HG02884 (cell line): Measurements from ENCODE around the gene STXBP6.

Experiments
- ATAC-seq: cut with Tn5 transposase; IDR thresholded peaks from one replicate; pipeline ENCODE4 v1.9.1; 2021; ENCODE audit warnings: mild to moderate bottlenecking, moderate library complexity; ENCODE audit not compliant: unreplicated experiment

STXBP6 gene

DNA sequence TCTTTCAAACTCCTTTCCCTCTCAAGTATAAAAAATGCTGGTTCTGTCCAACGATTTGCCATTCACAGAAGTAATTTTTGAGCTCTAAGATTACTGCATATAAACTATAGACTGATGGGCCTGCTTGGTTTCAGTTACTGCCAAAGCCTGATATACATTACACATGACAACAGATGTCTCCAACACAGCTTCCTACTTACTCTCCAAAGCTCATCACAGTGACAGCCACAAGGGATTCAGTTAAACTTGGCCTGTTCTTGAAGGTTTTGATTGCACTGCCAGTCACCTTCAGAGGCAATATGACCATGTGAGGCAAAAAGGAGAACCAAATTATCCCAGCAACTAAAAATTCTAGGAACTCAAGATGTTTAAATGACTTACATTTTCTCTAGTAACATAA is 30.1 kb downstream of the STXBP6 start:
- no peak for ATAC-seq

- no peak for ATAC-seq
Measured at GRCh38 chr14:25017562-25017961, 32.4 kb downstream of the STXBP6 start.

GRCh38 chr14:25015761-25016160 is 34.2 kb downstream of the STXBP6 start:
- ATAC-seq = no peak

DNA sequence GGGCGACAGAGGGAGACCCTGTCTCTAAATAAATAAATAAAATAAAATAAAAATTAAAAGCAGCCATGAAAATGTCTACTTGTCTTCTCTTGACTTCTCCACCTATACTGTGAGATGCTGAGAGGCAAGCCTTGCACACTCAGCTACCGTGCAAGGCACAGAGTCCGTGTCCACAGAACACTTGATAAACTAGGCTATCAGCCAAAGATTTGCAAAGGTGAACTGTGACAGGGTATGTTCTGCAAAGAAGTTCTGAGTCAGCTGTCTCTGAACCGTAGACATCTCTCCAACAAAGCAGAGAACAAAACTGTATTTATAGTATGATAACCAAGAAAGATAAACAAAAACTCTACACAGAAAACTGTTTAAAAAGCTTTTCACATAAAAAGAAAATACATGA is 35.5 kb downstream of the STXBP6 start:
- no peak for ATAC-seq

DNA sequence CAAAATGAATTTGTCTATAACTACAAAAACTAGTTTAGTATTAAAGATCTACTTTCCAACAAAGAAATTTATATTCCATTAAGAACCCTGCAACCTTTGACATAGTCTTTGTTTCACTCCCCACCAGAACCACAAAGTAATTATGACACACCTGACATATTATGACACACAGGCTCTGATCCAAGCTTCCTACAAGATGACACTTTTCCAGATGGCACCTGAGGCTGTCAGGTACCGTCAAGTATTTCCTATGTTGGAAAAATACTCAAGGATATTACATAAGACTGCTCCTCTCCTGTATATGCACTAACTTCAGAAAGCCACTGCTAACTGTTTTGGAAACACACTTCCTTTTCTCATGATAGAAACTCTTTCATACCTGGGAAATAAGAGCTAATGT is 38.9 kb downstream of the STXBP6 start:
- no peak for ATAC-seq

- no peak for ATAC-seq
Measured at GRCh38 chr14:25010471-25010870, 39.5 kb downstream of the STXBP6 start.

DNA sequence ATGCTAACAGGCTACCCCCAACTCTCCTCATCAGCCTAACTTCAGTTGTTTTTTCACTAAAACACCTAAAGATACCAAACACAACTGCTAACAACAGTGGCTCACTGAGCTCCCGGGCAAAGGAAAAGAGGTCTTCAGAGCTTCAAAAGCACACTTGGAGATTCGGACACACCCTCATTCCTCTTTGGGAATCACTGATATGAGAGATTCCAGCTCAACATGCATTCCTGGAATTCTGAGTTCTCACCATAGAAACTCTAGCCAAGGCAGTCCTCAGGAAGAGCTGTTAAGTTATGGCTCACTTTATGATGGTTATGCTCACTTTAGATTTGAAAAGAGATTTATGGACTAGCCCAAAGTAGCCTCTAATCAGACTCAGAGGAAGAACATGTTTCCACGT is 40.1 kb downstream of the STXBP6 start:
- ATAC-seq = no peak

- ATAC-seq = no peak
Measured at GRCh38 chr14:25007832-25008231, 42.1 kb downstream of the STXBP6 start.

- ATAC-seq = no peak
Measured at GRCh38 chr14:25006961-25007795, 42.8 kb downstream of the STXBP6 start.

DNA sequence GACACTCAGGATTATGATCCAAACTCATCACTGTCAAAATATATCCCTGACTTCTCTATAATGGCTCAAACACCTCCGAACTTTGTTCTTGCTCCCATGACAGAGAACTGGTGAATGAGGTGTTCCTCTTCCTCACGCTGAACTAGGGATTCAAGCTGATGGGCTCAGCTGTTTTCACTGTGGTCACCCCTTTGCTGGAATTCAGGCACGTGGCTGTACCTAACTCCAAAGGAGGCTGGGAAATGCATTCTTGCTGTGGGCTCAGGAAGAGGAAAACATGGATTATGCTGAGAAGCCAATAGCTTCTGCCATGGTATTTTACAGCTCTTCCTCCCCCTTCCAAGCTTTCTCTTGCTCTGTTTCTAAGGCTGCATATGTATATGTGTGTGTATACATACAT is 43.9 kb downstream of the STXBP6 start:
- no peak for ATAC-seq

DNA sequence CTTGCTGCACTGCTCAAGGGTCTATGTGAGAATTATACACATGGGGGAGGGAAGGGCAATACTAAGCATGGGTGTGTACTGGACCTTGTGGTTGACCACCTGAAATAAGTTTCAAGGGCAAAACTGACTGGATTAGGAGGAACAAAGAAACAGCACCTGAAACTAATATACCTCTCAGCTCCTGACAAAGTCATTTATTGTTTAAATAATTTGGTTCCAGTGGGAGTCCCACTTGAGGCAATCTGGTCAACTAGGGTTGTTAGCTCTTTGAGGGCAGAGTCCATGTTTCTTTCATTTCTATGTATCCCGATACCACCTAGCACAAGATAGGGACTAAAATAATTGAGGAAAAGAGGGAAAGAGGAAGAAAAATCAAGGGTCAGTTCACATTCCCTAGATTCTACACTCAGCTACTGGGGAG is 45.5 kb downstream of the STXBP6 start:
- ATAC-seq = no peak

DNA sequence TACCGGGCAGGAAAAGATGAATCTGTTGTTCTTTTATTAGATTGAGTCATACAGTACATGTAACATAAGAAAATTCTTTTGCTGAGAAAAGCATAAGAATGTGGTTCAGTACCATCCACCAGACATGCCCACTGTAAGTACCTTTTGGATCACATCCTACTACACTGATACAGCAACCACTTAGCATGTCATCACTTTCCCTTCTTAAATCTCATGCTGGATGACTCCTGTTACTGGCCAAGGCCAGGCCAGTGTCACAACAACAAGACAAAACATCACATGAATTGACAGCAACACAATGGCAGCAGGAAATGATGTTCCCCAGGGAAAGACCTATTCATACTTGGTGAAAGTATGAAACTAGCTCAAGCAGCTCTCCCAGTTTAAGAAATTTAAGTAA is 46.4 kb downstream of the STXBP6 start:
- ATAC-seq = no peak

GRCh38 chr14:25001601-25002000 is 48.3 kb downstream of the STXBP6 start:
- ATAC-seq = no peak

DNA sequence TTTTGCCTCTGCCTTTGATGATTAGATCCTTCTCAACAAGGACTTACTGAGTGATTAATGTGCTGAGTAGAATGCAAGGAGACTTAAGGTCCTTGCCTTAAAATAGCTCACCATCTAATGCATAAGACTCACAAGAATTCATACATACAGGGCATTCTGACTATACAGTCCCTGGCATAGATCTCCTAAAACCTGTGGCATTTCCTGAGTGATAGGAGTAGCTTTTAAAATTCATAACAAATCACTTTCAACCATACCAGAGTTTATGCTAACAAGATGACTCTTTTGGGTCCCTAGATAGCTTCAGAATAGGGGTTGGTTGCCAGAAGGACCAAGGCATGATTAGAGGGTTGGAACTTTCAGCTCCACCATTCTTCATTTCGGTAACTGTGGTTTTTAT is 48.8 kb downstream of the STXBP6 start:
- ATAC-seq = no peak

GRCh38 chr14:24999157-24999556 is 50.8 kb downstream of the STXBP6 start:
- ATAC-seq = no peak

GRCh38 chr14:24996930-24997725 is 52.8 kb downstream of the STXBP6 start:
- no peak for ATAC-seq

GRCh38 chr14:24995016-24995415 is 54.9 kb downstream of the STXBP6 start:
- ATAC-seq = no peak

DNA sequence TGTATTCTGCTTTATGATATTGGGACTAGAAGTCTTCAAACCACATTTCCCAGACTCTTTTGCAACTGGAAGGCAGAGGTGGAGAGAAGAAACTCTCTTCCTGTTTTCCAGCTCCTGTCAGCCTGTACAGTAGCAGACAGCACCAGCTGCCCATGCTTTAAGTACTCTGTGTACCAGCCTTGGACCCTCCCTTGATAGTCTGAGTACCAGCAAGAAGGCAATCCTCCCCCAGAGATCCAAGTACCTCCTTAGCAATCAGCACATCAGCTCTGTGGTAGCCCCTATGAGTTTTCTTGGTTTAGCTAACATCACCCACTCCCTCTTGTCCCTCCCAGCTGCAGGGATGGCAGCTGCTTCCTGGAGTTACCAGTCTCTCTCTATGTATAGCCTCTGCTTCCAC is 56.3 kb downstream of the STXBP6 start:
- ATAC-seq = no peak

- ATAC-seq = no peak
Measured at GRCh38 chr14:24992624-24993360, 57.2 kb downstream of the STXBP6 start.

DNA sequence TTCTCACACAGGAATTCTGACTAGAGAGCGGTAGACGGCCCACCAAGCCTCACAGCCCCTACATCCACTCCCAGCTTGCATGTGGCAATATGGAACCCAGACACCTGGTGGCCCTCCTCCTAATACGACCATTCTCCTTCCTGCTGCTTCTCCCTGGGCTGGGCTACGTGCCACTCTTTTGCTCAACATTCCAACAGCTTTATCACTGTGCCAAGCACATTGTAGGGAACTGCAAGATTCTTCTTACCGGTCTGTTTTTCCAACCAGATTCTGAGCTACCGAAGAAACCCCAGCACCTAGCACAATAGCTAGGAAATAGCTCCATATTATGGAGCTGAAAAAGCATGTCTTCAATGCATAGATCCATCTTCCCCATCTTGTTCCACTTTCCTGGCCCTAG is 58.1 kb downstream of the STXBP6 start:
- no peak for ATAC-seq

GRCh38 chr14:24991288-24991687 is 58.7 kb downstream of the STXBP6 start:
- ATAC-seq = no peak

DNA sequence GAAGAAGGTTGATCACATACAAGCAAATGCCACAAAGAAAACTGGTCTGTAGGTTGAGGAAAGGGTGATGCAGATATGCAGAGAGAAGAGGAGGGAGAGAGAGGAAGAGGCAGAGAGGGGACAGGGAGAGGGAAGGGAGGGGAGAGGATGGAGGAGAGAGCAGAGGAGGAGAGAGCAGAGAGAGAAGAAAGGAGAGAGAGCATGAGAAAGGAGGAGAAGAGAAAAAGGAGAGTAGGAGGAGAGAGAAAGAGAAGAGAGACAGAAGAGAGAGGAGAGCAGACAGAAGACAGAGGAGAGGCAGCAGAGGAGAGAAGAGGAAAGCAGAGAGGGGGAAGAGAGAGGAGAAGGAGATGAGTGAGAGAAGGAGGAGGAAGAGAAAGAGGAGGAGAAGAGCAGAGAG is 59.2 kb downstream of the STXBP6 start:
- no peak for ATAC-seq
